Ureter (tissue), 1 donor: ENCODE data around the gene PRTG. TPM values are rescaled to one million over a fixed set of nuclear protein-coding genes. Genes with fewer than 3 reads are reported as not detected.
"Not testable (repeated sequence)": the region's sequence is repeated elsewhere in the genome, so short reads cannot be mapped to it uniquely, and the experiment has no call there.

Experiments used
- DNase-seq: peaks from one replicate; pipeline ENCODE4 v3.0.0-alpha.2; 2020; ENCODE audit warnings: low spot score
- total RNA-seq: library from RNA; stranded (reverse); gene quantifications from one replicate; pipeline ENCODE4 v1.2.4, GENCODE V29; 2023
- donor health status: DM: yes; HTN: yes; CAD: no.

The PRTG gene
- total RNA-seq, 1 donor from 2014 or later, result 3.7 TPM

DNA sequence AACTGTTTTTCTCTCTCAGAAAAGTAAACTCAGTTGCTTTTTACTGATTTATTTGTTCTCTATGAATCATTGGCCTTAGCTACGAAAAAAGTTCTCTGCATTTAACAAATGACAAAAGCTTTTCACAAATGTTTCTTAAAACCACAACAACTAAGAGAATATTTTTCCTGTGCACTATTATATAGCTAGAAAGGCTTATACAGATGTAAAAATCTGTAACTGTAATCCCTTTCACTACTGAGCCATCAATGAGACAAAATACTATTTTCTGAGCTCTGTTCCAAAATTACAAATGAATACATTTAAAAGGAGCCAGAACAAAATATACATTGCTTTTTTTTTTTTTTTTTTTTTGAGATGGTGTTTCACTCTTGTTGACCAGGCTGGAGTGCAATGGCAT is 109.2 kb downstream of the PRTG start:
- no peak for DNase-seq

DNA sequence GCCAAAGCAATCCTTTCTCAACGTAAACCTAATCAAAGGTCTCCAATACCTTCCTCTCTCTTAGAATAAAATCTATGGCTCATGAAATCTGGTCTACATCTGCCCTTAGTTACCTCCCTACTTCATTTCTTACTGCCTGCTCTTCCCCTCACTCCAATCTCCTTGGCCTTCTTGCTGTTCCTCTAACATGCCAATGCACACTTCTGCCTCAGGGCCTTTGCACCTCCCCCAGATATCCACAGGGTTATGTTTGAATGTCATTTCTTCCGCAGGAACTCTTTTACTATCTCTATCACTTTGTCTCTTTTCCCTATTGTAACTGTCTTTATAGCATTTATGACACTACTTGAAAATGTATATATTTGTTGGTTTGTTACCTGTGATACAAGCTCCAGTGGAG is 110.5 kb downstream of the PRTG start:
- no peak for DNase-seq

DNA sequence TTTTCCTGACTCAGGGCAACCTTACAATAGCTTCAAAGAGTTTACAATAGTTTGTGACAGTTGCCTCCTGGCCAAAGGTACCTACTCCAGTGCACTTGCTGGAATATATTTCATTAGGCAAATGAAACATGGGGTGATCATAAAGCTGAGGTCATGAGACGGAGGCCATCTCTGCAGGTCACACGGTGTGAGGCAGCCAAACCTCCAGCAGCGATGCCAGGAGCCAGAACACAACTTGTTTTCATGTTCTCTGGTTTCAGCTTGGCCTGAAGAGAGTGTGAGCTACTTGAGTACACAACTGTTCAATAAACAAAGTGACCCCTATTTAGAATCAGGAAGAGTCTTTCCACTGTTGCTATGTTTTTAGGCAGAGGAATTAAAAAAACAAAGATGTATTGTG is 112.1 kb downstream of the PRTG start:
- no peak for DNase-seq

DNA sequence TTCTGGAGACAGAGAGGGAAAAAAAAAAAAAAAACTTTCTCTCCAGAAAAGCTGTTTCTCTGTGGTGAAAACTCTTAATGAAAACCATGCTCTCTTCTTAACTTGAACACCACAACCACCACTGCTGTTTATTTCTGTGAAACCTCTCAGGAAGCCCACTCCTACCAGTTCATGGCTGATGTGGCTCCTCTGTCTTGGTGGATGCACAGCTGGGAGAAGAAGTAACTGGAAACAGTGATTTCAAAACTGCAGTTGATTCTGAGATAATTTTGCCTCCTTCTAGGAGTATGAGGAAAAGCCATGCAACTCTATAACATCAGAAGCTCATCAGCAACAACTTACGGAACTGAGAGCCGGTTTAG is 114.6 kb downstream of the PRTG start:
- DNase-seq, result no peak

DNA sequence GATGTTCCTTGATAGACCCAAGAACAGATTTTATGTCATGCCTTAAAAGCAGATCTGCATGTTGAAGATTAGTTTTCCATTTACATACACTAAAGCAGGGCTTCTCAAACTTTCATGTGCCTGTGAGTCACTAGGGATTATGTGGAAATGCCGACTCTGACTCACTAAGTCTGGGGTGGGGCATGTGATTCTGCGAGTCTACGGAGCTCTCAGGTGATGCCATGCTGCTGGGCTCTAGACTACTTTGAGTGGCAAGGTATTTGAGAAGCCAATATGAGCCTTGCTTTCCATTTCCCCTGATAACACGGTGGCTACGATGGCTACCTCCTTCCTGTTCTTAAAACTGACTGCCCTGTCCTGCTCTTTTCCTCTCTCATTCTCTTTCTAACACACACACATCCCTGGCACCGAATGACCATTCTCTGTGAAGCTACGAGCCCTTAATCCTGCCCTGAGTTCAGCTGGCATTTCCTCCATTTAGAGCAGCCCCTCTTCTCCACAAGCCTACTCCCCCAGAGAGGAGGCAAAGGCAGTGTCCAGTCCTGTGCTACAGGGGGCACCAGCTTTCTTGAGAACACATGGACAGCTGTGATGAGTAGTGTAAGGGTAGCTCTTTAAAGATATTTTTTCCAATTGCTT is 115.1 kb downstream of the PRTG start:
- no peak for DNase-seq

DNA sequence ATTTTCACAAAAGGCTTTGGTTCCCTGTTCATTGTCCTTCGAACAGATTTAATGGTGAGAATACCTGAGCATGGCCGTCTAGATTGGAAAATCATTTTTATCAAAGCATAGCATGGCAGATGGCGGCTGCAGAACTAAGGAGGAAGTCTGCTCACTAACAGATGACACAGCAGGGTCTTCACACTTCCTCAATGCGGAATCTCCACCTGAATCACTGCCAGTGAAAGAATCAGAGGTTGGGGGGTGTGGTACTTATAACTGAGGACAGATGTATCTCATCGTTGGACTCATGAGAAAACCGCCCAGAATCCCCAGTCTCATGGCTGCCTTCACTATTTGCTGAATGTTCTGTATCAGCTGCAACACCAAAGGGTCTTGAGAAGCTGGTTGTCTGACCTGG is 123.2 kb downstream of the PRTG start:
- no peak for DNase-seq

DNA sequence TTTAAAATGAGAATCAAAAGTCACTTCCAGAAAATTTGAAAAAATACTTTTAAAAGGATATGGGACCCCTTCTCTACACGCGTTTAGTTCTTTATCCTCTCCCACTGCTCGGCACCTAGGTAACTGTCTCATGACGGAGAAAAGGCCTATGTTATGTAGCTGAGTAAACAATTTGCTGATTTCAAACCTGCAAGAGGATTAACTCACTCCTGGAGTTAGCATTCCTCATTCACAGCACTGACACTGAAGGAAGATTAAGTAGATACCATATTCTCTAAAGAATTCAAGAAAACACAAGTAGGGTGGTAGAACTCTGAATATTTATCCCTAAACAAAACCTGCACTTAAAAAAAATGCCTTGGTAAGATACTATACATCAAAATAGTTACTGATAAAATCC is 124.6 kb downstream of the PRTG start:
- DNase-seq, result no peak

DNA sequence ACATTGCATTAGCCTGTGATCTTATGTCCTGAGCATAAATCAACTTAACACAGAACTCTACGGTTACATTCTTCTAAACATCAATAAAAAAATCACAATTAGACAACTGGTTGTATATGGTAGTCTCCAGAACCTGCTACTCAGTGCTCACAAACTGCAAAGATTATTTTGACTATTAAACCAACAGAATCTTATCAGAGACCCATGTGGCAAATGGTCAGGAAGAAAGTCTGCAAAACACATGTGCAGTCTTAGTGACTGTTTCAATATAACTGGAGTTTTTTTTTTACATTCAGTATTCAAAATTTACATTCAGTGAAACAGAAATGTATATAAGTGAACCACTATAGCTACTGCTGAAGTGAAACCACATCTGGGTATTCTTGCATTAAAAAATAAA is 127.5 kb downstream of the PRTG start:
- no peak for DNase-seq

DNA sequence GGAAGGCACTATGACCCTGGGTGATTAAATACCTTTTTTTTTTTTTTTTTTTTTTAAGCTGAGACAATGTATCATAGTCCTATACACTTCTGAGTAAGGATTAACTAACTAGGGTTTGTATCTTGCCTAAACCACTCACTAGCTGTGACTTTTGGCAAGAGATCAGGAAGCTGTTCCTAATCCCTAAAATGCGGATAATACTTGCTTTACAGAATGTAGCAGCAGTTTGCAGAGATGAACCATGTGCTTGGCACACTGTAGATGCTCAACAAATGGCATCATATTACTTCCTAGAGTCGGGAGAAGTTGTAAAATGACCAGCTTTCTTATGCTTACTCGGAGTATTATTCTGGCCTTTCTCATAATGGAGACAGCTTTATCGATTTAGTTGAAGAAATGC is 129.2 kb downstream of the PRTG start:
- DNase-seq, result no peak

DNA sequence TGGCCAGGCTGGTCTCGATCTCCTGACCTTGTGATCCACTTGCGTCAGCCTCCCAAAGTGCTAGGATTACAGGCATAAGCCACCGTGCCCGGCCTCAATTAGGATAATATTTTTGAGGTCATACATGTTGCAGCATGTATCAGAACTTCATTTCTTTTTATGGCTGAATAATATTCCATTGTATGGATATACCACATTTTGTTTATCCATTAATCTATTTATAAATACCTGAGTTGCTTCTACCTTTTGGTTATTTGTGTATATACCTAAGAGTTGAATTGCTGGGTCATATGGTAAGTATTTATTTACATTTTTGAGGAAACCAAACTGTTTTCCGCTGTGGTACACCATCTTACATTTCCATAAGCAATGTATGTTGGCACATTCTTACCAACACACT is 136.7 kb downstream of the PRTG start:
- DNase-seq, result no peak

DNA sequence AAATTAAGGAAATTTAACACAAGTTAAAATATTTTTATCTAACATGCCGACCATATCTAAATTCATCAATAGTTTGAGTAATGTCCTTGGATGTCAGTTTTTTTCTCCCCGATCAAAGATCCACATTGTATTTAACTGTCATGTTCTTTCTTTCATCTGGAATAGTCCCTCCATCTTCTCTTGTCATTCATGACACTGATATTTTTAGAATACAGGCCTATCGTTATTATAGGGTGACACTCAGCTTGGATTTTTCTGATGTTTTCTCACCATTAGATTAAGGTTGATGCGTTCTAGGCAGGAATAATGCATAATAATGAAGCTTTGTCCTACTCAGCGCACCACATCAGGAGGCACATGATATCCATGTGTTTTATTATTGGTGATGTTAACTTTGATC is 141.6 kb downstream of the PRTG start:
- no peak for DNase-seq

DNA sequence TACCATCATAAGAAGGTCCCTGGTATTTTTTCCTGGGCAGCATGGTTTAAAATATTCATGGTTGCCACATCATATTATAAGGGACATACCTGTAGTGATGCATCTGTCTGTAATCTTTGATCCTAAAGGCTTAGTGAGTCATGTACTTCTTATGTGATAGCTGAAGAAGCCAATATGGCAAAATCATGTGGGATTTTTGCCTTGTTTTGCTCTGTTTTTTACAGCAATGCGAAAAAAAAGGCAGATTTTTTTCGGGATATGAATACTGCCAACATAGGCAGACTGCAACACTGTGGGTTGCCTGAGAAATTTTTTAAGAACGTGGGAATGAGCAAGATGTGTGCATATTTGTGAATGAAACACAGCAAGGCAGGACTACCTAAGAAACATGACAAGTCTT is 143.5 kb downstream of the PRTG start:
- no peak for DNase-seq

DNA sequence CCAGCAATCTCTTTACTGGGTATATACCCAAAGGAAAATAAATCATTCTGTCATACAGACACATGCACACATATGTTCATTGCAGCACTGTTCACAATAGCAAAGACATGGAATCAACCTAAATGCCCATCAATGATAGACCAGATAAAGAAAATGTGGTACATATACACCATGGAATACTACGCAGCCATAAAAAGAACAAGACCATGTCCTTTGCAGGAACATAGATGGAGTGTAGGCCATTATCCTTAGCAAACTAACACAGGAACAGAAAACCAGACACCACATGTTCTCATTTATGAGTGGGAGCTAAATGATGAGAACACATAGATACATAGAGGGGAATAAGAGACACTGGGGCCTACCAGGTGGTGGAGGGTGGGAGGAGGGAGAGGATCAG is 149.9 kb downstream of the PRTG start:
- DNase-seq, result not testable (repeated sequence)

DNA sequence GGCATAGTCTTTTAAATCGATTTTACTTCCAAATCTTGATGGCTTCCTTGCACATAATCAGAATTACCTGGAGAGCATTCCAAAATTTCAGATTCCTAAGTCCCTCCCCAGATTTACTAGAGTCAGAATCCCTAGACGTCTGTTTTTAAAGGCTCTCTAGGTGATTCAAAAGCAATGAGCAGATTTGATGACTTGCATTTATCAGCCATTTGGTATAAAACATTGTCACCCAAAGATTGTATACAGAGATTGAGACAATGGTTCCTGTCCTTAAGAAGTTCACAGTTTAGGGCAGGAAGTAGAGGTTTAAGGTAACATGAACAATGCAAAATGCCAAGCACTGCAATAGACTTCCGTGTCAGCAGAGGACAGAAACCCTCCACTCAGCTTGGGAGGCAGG is 152.2 kb downstream of the PRTG start:
- DNase-seq, result no peak

DNA sequence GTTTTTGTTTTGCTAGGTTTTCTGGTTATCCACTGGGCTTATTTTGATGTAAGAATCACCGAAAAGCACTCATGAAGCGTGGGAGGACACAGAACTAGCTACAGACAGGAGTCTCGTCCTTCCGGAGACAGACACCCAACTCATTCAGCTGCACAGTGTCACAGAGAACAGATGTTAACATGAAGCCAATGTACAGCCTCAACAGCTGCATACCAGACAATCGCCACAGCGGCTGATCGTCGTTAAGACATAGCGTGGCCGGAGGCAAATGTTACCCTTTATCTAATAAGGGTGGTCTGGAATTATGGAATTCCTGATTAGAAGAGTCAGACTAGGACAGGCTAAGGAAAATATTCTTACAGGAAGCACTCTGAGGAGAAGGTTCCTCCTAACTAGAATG is 153.7 kb downstream of the PRTG start:
- no peak for DNase-seq

DNA sequence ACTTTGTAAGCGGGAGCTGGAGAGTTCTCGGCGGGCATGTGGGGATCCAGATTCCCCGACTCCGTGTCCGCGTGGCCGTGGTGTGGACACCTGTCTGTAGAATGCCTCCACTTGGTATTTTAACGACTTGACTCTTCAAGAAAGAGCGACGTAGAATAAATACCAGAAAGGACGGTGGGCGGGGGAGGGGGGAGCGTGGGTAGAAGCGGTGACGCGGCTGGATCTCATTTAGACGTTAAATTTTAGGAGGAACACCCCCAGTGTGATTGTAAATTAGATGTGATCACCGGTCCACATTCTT is 154.2 kb downstream of the PRTG start:
- peak; percentile 44 for DNase-seq

DNA sequence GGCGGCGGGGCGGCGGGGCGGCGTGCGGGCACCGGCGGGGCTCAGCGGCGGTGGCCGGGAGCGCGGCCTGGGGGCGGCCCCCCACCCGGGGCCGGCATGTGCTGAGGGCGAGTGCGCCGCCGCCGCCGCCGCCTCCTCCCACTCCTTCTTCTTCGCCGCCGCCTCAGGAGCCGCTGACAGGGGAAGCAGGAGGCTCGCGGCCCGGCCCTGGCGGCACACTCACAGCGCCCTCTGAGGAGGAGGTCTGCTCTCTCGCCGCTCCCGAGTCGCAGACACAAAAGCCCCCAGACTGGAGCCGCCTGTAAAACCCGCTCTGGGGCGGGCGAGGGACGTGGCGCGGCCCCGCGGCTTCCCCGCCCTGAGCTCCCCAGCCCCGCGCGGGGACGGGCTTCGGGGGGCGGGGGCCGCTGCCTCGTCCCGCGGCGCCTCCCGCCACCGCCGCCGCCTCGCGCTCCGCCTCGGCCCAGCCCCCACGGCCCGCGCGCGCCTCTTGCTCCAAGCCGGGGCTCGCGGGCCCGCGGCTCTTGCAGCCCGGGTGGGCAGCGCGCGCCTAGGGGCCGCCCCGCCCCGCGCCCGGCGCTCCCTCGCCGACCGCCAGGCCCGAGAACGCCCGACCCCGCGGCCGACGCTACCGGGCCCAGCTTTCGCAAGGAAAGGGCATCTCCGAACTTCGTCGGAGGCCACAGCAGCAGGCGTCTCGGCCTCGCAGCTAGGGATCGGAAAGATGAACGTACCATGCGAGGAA is 154.7 kb downstream of the PRTG start, which contains the start of gene PYGO1:
PYGO1 (minus strand) TSS at position 276 of the 745 bp plus-strand sequence. CDS start 462 bp downstream, outside the sequence.
- DNase-seq, result peak; percentile 56

DNA sequence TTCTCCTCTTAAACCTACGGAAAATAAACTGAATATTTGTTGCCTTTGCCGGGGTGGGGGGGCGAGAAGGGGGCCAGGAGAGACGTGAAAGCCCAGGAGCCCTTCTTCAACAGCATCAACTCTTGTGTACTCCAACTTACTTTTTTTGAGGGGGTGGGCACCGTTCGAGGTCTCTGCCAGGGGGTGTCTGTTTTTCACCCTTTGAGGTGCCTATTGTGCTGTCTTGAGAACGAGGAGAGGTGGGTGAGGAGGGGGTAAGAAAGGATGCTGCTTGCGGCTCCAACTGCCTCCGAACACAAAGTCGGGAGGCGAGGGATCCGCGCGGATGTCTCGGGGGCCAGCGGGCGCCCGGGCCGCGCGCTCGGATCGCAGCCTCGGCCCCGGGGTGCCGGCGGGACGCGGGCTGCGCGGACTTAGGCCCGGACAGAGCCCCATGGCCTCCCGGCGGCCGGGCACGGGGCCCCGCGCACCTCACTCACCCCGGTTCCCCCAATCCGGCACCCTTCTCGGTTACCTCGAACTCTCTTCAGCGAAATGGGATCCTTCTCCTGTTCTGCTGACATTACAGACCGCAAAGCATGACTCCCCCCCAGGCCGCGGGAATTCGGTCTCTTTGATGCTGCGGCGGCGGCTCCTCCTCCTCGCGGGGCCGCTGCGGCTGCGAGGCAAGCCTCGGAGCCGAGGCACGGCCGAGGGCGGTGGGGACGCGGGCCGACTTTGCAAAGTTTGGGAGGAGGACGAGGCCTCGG is 155.5 kb downstream of the PRTG start:
- no peak for DNase-seq

DNA sequence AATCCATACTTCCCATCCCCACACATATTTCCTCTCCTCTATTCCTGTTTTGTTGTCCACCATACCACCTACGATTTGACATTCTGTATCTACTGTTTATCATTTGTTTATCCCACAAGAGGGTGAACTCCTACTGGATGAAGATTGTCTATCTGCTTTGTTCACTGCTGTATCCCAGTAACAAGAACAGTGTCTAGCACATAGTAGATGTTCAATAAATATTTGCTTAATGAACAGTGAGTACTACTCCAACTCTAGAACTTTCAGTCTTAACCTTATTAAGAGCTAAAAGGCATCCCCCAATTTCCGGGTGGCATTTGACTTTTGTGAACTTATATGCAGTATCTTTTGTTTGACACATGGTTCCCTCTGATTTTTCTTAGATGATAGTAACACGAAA is 156.1 kb downstream of the PRTG start:
- no peak for DNase-seq

DNA sequence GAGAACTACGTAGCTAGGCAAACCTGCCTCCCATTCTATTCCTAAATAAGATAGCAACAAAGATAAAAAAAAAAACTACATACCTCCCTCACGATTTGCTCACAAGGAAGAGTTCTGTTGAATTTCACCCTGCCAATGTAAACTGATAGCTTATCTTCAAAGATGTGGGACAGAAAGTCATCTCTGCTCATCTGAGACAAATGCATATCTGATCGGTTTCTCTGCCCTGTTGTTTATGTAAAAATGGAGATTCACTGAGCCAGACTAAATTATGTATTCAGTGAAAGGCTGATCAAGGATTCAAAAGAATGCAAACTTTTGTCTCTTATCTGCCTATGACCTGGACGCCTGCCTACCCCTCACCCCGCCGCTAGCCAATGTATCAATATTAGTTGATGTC is 166.0 kb downstream of the PRTG start:
- no peak for DNase-seq

DNA sequence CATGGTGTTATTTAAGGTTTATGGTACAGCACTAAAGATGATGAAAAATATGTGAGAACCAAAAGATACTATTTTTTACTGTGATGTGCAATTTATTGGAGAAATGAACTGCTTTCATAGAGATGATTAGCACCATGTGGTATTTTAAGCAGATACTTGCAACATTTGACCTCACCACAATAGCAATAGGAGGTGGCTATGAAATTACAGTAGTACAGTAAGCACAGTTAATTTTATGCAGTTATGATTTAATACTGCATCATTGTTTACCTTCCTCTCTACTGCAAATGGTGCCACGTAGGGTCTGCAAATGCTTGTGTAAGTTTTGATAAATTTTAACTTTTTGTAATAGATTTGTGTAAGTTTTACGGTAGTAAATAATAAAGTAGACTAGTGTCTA is 168.9 kb downstream of the PRTG start:
- DNase-seq, result no peak

DNA sequence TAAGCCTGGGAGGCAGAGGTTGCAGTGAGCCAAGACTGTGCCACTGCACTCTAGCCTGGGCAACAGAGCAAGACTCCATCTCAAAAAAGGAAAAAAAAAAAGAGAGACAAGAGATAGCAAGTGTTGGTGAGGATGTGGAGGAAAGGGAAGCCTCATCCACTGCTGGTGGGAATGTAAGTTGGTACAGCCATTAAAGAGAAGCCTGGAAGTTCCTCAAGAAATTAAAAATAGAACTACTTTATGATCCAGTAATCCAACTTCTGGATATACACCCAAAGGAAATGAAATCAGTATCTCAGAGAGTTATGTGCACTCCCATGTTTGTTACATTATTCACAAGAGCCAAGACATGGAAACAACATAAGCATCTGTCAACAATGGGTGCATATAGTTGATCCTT is 169.7 kb downstream of the PRTG start:
- no peak for DNase-seq
